ENCODE data around the gene HSPA12A.

Gene HSPA12A

GRCh38 chr10:116742367-116743265 is at the start of gene HSPA12A:
HSPA12A (minus strand) TSS chr10:116742566; CDS start chr10:116742469, 97 bp downstream.
- FAIRE-seq: no peak

- no peak for FAIRE-seq
Observed at GRCh38 chr10:116791241-116791640, 48.9 kb upstream of the HSPA12A start.

GRCh38 chr10:116787893-116788665 is 45.7 kb upstream of the HSPA12A start:
- no peak for FAIRE-seq

GRCh38 chr10:116787053-116787659 is 44.8 kb upstream of the HSPA12A start:
- FAIRE-seq: no peak

- FAIRE-seq: no peak
Observed at GRCh38 chr10:116785867-116786266, 43.5 kb upstream of the HSPA12A start.

- FAIRE-seq: no peak
Observed at GRCh38 chr10:116785282-116785681, 42.9 kb upstream of the HSPA12A start.

- no peak for FAIRE-seq
Observed at GRCh38 chr10:116784651-116785050, 42.3 kb upstream of the HSPA12A start.

GRCh38 chr10:116784035-116784434 is 41.7 kb upstream of the HSPA12A start:
- no peak for FAIRE-seq

GRCh38 chr10:116783011-116783655 is 40.8 kb upstream of the HSPA12A start:
- FAIRE-seq: no peak

- no peak for FAIRE-seq
Observed at GRCh38 chr10:116781370-116781884, 39.1 kb upstream of the HSPA12A start.

- no peak for FAIRE-seq
Observed at GRCh38 chr10:116780691-116781205, 38.4 kb upstream of the HSPA12A start.

- FAIRE-seq: no peak
Observed at GRCh38 chr10:116779076-116779687, 36.8 kb upstream of the HSPA12A start.

GRCh38 chr10:116777006-116777405 is 34.6 kb upstream of the HSPA12A start:
- FAIRE-seq: no peak

GRCh38 chr10:116775488-116776400 is 33.4 kb upstream of the HSPA12A start:
- FAIRE-seq: no peak

GRCh38 chr10:116774728-116775151 is 32.4 kb upstream of the HSPA12A start:
- no peak for FAIRE-seq

- FAIRE-seq: no peak
Observed at GRCh38 chr10:116772909-116773705, 30.7 kb upstream of the HSPA12A start.

GRCh38 chr10:116771959-116772585 is 29.7 kb upstream of the HSPA12A start:
- FAIRE-seq: no peak

- no peak for FAIRE-seq
Observed at GRCh38 chr10:116771101-116771958, 29.0 kb upstream of the HSPA12A start.
